ENCODE measurements around the gene CDH4.

- TF ChIP-seq CTCF (IDR thresholded peaks at IDR 0.05) (no peak), POLR2A (IDR thresholded peaks at IDR 0.05) (no peak), POLR2AphosphoS5 (IDR thresholded peaks at IDR 0.05) (no peak)
These were observed 661.6 kb downstream of the CDH4 start for GRCh38 chr20:61913423-61914225.

Measured in prostate gland (tissue), 2 donors.